ENCODE measurements around the gene MAP2K4. TPM values are rescaled to one million over a fixed set of nuclear protein-coding genes. Genes with fewer than 3 reads are reported as not detected.
A peak's percentile ranks its signal among the peaks of the same experiment; 100 is the strongest.

The MAP2K4 gene
- total and polyA plus RNA-seq, 2 experiments from 2014 or later = 24.5 to 34.5 TPM

GRCh38 chr17:12088035-12088434 is 67.4 kb downstream of the MAP2K4 start:
- Histone ChIP-seq H3K4me1 (ENCODE audit: insufficient read depth) (peaks cover 11% of the 10 kb centered on the region), H3K9me3 (ENCODE audit: low read depth) (no peaks in the 10 kb centered on the region), H3K9me2 (ENCODE audit: insufficient read depth) (no peaks in the 10 kb centered on the region), H3F3A (ENCODE audit: insufficient read depth) (no peaks in the 10 kb centered on the region), H3K36me3 (ENCODE audit: low read depth) (no peaks in the 10 kb centered on the region), H3K4me3 (no peak overlapping the region), H2AFZ (no peak overlapping the region), H3K79me2 (ENCODE audit: insufficient read depth) (peaks cover 68% of the 10 kb centered on the region), H3K9ac (no peak overlapping the region), H4K20me1 (ENCODE audit: insufficient read depth) (no peaks in the 10 kb centered on the region), H3K27me3 (replicated peaks; ENCODE audit: insufficient read depth) (no peaks in the 10 kb centered on the region), H3K27ac (no peak overlapping the region), H3K4me2 (ENCODE audit: unreplicated experiment) (no peak overlapping the region)
- no peak for TF ChIP-seq EZH2 (IDR thresholded peaks at IDR 0.05; ENCODE audit: insufficient read depth, poor library complexity, severe bottlenecking)
- no peak for TF ChIP-seq EZH2phosphoT487 (IDR thresholded peaks at IDR 0.05; ENCODE audit: insufficient read depth, low read depth)
- no peak for DNase-seq
- 89 to 97% methylated on average over 1 of the region's 1 CpG for WGBS, 2 experiments (ENCODE audit: low coverage in 1 of 2, low lambda C conversion rate in 2 of 2, missing lambda C conversion rate in 2 of 2)
- in situ Hi-C loops (cut with MboI) = no loop called here

- WGBS, 2 experiments (ENCODE audit: low coverage in 1 of 2, low lambda C conversion rate in 2 of 2, missing lambda C conversion rate in 2 of 2) = 53 to 60% methylated on average over 3 of the region's 3 CpGs
Measured at GRCh38 chr17:12089809-12090384, 69.2 kb downstream of the MAP2K4 start.

GRCh38 chr17:12094336-12094735 is 73.7 kb downstream of the MAP2K4 start:
- in situ Hi-C loops (cut with MboI) = no loop called here

More at GRCh38 chr17:12089809-12090384, 69.2 kb downstream of the MAP2K4 start:
- Histone ChIP-seq H3K79me2 (ENCODE audit: insufficient read depth) (peaks cover 63% of the 10 kb centered on the region), H3F3A (ENCODE audit: insufficient read depth) (no peaks in the 10 kb centered on the region), H3K27me3 (replicated peaks; ENCODE audit: insufficient read depth) (no peaks in the 10 kb centered on the region), H3K4me3 (no peak overlapping the region), H2AFZ (no peak overlapping the region), H3K4me1 (ENCODE audit: insufficient read depth) (peaks cover 11% of the 10 kb centered on the region), H3K36me3 (ENCODE audit: low read depth) (no peaks in the 10 kb centered on the region), H3K4me2 (ENCODE audit: unreplicated experiment) (peak overlapping the region; percentile 40), H4K20me1 (ENCODE audit: insufficient read depth) (no peaks in the 10 kb centered on the region), H3K9ac (no peak overlapping the region), H3K27ac (no peak overlapping the region), H3K9me3 (ENCODE audit: low read depth) (no peaks in the 10 kb centered on the region), H3K9me2 (ENCODE audit: insufficient read depth) (no peaks in the 10 kb centered on the region)
- no peak for TF ChIP-seq EZH2phosphoT487 (IDR thresholded peaks at IDR 0.05; ENCODE audit: insufficient read depth, low read depth)
- TF ChIP-seq EZH2 (IDR thresholded peaks at IDR 0.05; ENCODE audit: insufficient read depth, poor library complexity, severe bottlenecking) = no peak
- in situ Hi-C loops (cut with MboI) = no loop called here
- DNase-seq = peak; percentile 56

GRCh38 chr17:12095522-12095921 is 74.8 kb downstream of the MAP2K4 start:
- H3K4me2 ChIP-seq (ENCODE audit: unreplicated experiment) = no peak overlapping the region
- H3K27ac ChIP-seq = no peak overlapping the region
- no peak for TF ChIP-seq EZH2 (IDR thresholded peaks at IDR 0.05; ENCODE audit: insufficient read depth, poor library complexity, severe bottlenecking)
- TF ChIP-seq EZH2phosphoT487 (IDR thresholded peaks at IDR 0.05; ENCODE audit: insufficient read depth, low read depth) = no peak
- H3K9ac ChIP-seq = no peak overlapping the region
- no peaks in the 10 kb centered on the region for H3K9me2 ChIP-seq (ENCODE audit: insufficient read depth)
- no peak for DNase-seq
- no peaks in the 10 kb centered on the region for H3K4me1 ChIP-seq (ENCODE audit: insufficient read depth)
- H3K4me3 ChIP-seq = no peak overlapping the region
- no peaks in the 10 kb centered on the region for H3K9me3 ChIP-seq (ENCODE audit: low read depth)
- H2AFZ ChIP-seq = no peak overlapping the region
- H3K79me2 ChIP-seq (ENCODE audit: insufficient read depth) = peaks cover 16% of the 10 kb centered on the region; the same call in 1 of the 2 replicates
- no peaks in the 10 kb centered on the region for H3K27me3 ChIP-seq (replicated peaks; ENCODE audit: insufficient read depth)
- H4K20me1 ChIP-seq (ENCODE audit: insufficient read depth) = peaks cover under 1% of the 10 kb centered on the region; the same call in 1 of the 2 replicates
- 97 to 99% methylated on average over 5 of the region's 5 CpGs for WGBS, 2 experiments (ENCODE audit: low coverage in 1 of 2, low lambda C conversion rate in 2 of 2, missing lambda C conversion rate in 2 of 2)
- 0 out of 2 replicates have a peak, but pooled peaks cover 11% of the 10 kb centered on the region for H3K36me3 ChIP-seq (ENCODE audit: low read depth)
- in situ Hi-C loops (cut with MboI) = no loop called here
- no peaks in the 10 kb centered on the region for H3F3A ChIP-seq (ENCODE audit: insufficient read depth)

More at GRCh38 chr17:12094336-12094735, 73.7 kb downstream of the MAP2K4 start:
- WGBS, 2 experiments (ENCODE audit: low coverage in 1 of 2, low lambda C conversion rate in 2 of 2, missing lambda C conversion rate in 2 of 2) = 93 to 98% methylated on average over 2 of the region's 2 CpGs
- Histone ChIP-seq H3K79me2 (ENCODE audit: insufficient read depth) (peaks cover 23% of the 10 kb centered on the region), H3F3A (ENCODE audit: insufficient read depth) (no peaks in the 10 kb centered on the region), H3K27me3 (replicated peaks; ENCODE audit: insufficient read depth) (no peaks in the 10 kb centered on the region), H2AFZ (no peak overlapping the region), H3K9ac (no peak overlapping the region), H3K9me2 (ENCODE audit: insufficient read depth) (no peaks in the 10 kb centered on the region), H3K4me2 (ENCODE audit: unreplicated experiment) (no peak overlapping the region), H3K36me3 (ENCODE audit: low read depth) (0 out of 2 replicates have a peak, but pooled peaks cover 11% of the 10 kb centered on the region), H3K9me3 (ENCODE audit: low read depth) (no peaks in the 10 kb centered on the region), H3K4me1 (ENCODE audit: insufficient read depth) (peaks cover 9% of the 10 kb centered on the region), H4K20me1 (ENCODE audit: insufficient read depth) (no peaks in the 10 kb centered on the region), H3K4me3 (no peak overlapping the region), H3K27ac (no peak overlapping the region)
- TF ChIP-seq EZH2 (IDR thresholded peaks at IDR 0.05; ENCODE audit: insufficient read depth, poor library complexity, severe bottlenecking) = no peak
- no peak for TF ChIP-seq EZH2phosphoT487 (IDR thresholded peaks at IDR 0.05; ENCODE audit: insufficient read depth, low read depth)
- no peak for DNase-seq
